ENCODE data around the gene TNNT3.

Gene TNNT3

GRCh38 chr11:1952806-1953482 lies 33.4 kb downstream of the TNNT3 start:
- no peak overlapping the region for H3K4me3 ChIP-seq (ENCODE audit: low read length)
- TF ChIP-seq CTCF (conservative IDR thresholded peaks at IDR 0.05; ENCODE audit: low read depth, low read length), result no peak
- DNase-seq (ENCODE audit: low read depth), result no peak

GRCh38 chr11:1953489-1954266 lies 34.2 kb downstream of the TNNT3 start:
- TF ChIP-seq CTCF (conservative IDR thresholded peaks at IDR 0.05; ENCODE audit: low read depth, low read length), result peak; percentile 14
- no peak overlapping the region for H3K4me3 ChIP-seq (ENCODE audit: low read length)
- no peak for DNase-seq (ENCODE audit: low read depth)

- no peak for TF ChIP-seq CTCF (conservative IDR thresholded peaks at IDR 0.05; ENCODE audit: low read depth, low read length)
- no peak overlapping the region for H3K4me3 ChIP-seq (ENCODE audit: low read length)
- DNase-seq (ENCODE audit: low read depth), result no peak
These were observed 38.9 kb downstream of the TNNT3 start for GRCh38 chr11:1958367-1958766.

GRCh38 chr11:1959786-1960185 lies 40.3 kb downstream of the TNNT3 start:
- H3K4me3 ChIP-seq (ENCODE audit: low read length), result no peak overlapping the region
- no peak for DNase-seq (ENCODE audit: low read depth)
- TF ChIP-seq CTCF (conservative IDR thresholded peaks at IDR 0.05; ENCODE audit: low read depth, low read length), result no peak

GRCh38 chr11:1963864-1964263 lies 44.4 kb downstream of the TNNT3 start:
- TF ChIP-seq CTCF (conservative IDR thresholded peaks at IDR 0.05; ENCODE audit: low read depth, low read length), result no peak
- DNase-seq (ENCODE audit: low read depth), result no peak
- H3K4me3 ChIP-seq (ENCODE audit: low read length), result no peak overlapping the region

GRCh38 chr11:1964348-1964747 lies 44.8 kb downstream of the TNNT3 start:
- no peak for TF ChIP-seq CTCF (conservative IDR thresholded peaks at IDR 0.05; ENCODE audit: low read depth, low read length)
- DNase-seq (ENCODE audit: low read depth), result no peak
- H3K4me3 ChIP-seq (ENCODE audit: low read length), result no peak overlapping the region

GRCh38 chr11:1964955-1965354 lies 45.5 kb downstream of the TNNT3 start:
- H3K4me3 ChIP-seq (ENCODE audit: low read length), result no peak overlapping the region
- no peak for DNase-seq (ENCODE audit: low read depth)
- no peak for TF ChIP-seq CTCF (conservative IDR thresholded peaks at IDR 0.05; ENCODE audit: low read depth, low read length)

Measured in retinal pigment epithelial cell (primary cell).